ENCODE results near the gene SLC25A17. TPM values are rescaled to one million over a fixed set of nuclear protein-coding genes. Genes with fewer than 3 reads are reported as not detected.

Gene SLC25A17
- total RNA-seq, 1 experiment from 2014 or later = 28.1 TPM

DNA sequence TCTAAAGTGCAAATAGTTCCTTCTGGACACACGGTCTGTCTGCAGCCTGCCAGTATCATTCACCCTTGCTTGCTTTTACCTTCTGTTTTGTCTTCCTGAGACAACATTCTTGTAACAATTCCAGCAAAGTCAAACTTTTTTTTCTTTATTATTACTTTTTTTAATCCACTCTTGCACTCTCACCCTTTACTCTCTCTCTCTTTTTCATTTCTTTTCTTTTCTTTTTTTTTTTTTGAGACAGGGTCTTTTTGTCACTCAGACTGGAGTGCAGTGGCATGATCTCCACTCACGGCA, 86.2 kb downstream of the SLC25A17 start:
- Histone ChIP-seq H3K79me2 (ENCODE audit: low read depth) (no peaks in the 10 kb centered on the region), H3K4me3 (no peak overlapping the region), H3K27me3 (ENCODE audit: insufficient read depth, low read depth) (no peaks in the 10 kb centered on the region), H3F3A (ENCODE audit: insufficient read depth, low read depth) (peaks cover 25% of the 10 kb centered on the region), H4K20me1 (ENCODE audit: insufficient read depth) (no peaks in the 10 kb centered on the region), H3K36me3 (ENCODE audit: low read depth) (no peaks in the 10 kb centered on the region), H3K9me2 (ENCODE audit: insufficient read depth) (no peaks in the 10 kb centered on the region), H3K9me3 (ENCODE audit: insufficient read depth, low read depth) (no peaks in the 10 kb centered on the region), H3K4me2 (peak overlapping the region; percentile 59), H3K27ac (peak overlapping the region; percentile 72), H2AFZ (no peak overlapping the region), H3K4me1 (replicated peaks; ENCODE audit: insufficient read depth) (peaks cover 29% of the 10 kb centered on the region)
- ChIA-PET POLR2A (ENCODE audit: unreplicated experiment) (interaction anchor here (0.6 kb wide), 1 partner anchor 552 kb away, joined by 3 read pairs; no protein-coding TSS in a partner anchor), CTCF (interaction anchor here (1.0 kb wide), 1 partner anchor 50 kb away, joined by 3 read pairs; no protein-coding TSS in a partner anchor)
- no peak for TF ChIP-seq EZH2 (IDR thresholded peaks at IDR 0.05; ENCODE audit: low read depth)
- TF ChIP-seq, protein P1, sequence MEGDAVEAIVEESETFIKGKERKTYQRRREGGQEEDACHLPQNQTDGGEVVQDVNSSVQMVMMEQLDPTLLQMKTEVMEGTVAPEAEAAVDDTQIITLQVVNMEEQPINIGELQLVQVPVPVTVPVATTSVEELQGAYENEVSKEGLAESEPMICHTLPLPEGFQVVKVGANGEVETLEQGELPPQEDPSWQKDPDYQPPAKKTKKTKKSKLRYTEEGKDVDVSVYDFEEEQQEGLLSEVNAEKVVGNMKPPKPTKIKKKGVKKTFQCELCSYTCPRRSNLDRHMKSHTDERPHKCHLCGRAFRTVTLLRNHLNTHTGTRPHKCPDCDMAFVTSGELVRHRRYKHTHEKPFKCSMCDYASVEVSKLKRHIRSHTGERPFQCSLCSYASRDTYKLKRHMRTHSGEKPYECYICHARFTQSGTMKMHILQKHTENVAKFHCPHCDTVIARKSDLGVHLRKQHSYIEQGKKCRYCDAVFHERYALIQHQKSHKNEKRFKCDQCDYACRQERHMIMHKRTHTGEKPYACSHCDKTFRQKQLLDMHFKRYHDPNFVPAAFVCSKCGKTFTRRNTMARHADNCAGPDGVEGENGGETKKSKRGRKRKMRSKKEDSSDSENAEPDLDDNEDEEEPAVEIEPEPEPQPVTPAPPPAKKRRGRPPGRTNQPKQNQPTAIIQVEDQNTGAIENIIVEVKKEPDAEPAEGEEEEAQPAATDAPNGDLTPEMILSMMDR (conservative IDR thresholded peaks at IDR 0.05) = 0 out of 2 replicates have a peak, but pooled peaks have one; percentile 27
- no peak for DNase-seq
- intact Hi-C loops (cut with micrococcal nuclease; ENCODE audit: unreplicated experiment) = no loop called here
- no TSS peak for BruUV-seq (replicated peaks)

DNA sequence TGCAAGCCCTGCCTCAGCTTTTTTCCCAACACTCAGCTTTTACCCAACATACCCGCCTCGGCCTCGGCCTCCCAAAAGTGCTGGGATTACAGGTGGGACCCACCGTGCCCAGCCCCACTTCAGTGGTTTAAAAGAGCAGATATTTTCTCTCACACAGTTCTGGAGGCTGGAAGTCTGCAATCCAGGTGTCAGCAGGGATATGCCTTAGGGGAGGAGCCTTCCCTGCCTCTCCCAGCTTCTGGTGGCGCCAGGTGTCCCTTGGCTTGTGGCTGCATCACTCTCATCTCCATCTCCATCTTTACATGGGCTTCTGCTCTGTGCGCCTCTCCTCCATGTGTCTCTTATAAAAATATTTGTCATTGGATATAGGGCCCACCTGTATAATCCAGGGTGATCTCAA, 89.9 kb downstream of the SLC25A17 start:
- intact Hi-C loops (cut with micrococcal nuclease; ENCODE audit: unreplicated experiment) = no loop called here
- Histone ChIP-seq H3F3A (ENCODE audit: insufficient read depth, low read depth) (peaks cover 25% of the 10 kb centered on the region), H4K20me1 (ENCODE audit: insufficient read depth) (no peaks in the 10 kb centered on the region), H3K9me3 (ENCODE audit: insufficient read depth, low read depth) (no peaks in the 10 kb centered on the region), H3K36me3 (ENCODE audit: low read depth) (no peaks in the 10 kb centered on the region), H3K4me1 (replicated peaks; ENCODE audit: insufficient read depth) (peaks cover 29% of the 10 kb centered on the region), H3K79me2 (ENCODE audit: low read depth) (no peaks in the 10 kb centered on the region), H3K9me2 (ENCODE audit: insufficient read depth) (no peaks in the 10 kb centered on the region), H3K4me3 (no peak overlapping the region), H3K27me3 (ENCODE audit: insufficient read depth, low read depth) (no peaks in the 10 kb centered on the region), H2AFZ (no peak overlapping the region), H3K27ac (no peak overlapping the region), H3K4me2 (no peak overlapping the region)
- TF ChIP-seq EZH2 (IDR thresholded peaks at IDR 0.05; ENCODE audit: low read depth) = no peak
- TF ChIP-seq, protein P1 (conservative IDR thresholded peaks at IDR 0.05) = no peak
- no peak for DNase-seq
- POLR2A ChIA-PET (ENCODE audit: unreplicated experiment) = no interaction called here
- CTCF ChIA-PET = no interaction called here
- no TSS peak for BruUV-seq (replicated peaks)

DNA sequence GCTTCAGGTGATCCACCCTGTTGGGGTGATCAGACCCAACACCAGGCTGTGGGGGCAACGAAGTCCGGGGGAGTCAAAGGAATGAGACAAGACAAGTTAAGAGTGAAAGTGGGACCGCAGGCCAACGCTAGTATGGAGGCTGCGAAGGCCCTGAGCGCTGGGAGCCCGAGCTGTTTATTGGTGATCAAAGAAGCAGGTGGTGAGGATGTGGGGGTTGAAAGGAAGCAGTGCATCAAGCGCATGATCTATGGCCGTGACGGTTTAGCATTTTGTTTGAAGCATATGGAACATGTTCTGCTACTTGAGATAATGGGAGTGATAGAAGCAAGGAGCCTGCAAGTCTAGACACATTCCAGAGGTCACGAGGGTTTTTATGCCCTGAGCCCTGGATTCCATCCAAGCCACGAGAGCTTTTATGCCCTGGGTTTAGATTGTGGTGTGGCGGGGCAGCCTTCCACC, 90.4 kb downstream of the SLC25A17 start:
- Histone ChIP-seq H3K9me2 (ENCODE audit: insufficient read depth) (no peaks in the 10 kb centered on the region), H3K79me2 (ENCODE audit: low read depth) (no peaks in the 10 kb centered on the region), H4K20me1 (ENCODE audit: insufficient read depth) (no peaks in the 10 kb centered on the region), H3K4me2 (no peak overlapping the region), H3F3A (ENCODE audit: insufficient read depth, low read depth) (peaks cover 25% of the 10 kb centered on the region), H3K27ac (no peak overlapping the region), H3K36me3 (ENCODE audit: low read depth) (no peaks in the 10 kb centered on the region), H2AFZ (no peak overlapping the region), H3K4me3 (no peak overlapping the region), H3K27me3 (ENCODE audit: insufficient read depth, low read depth) (no peaks in the 10 kb centered on the region), H3K4me1 (replicated peaks; ENCODE audit: insufficient read depth) (peaks cover 26% of the 10 kb centered on the region), H3K9me3 (ENCODE audit: insufficient read depth, low read depth) (no peaks in the 10 kb centered on the region)
- ChIA-PET POLR2A (ENCODE audit: unreplicated experiment) (no interaction called here), CTCF (no interaction called here)
- TF ChIP-seq EZH2 (IDR thresholded peaks at IDR 0.05; ENCODE audit: low read depth) = no peak
- TF ChIP-seq, protein P1 (conservative IDR thresholded peaks at IDR 0.05) = no peak
- intact Hi-C loops (cut with micrococcal nuclease; ENCODE audit: unreplicated experiment) = no loop called here
- DNase-seq = no peak
- no TSS peak for BruUV-seq (replicated peaks)
